Smooth muscle cell (in vitro differentiated cells): ENCODE data around the gene SLC5A10. TPM values are rescaled to one million over a fixed set of nuclear protein-coding genes. Genes with fewer than 3 reads are reported as not detected.
A peak's percentile ranks its signal among the peaks of the same experiment; 100 is the strongest.

Source experiments
- DNase-seq: peaks from one replicate; lab custom pipeline; 2025; ENCODE audit not compliant: unreplicated experiment; lab: John Stamatoyannopoulos, UW
- H2AFZ ChIP-seq: fragments of 200-600 bp; sonication (generic); 2 replicates; pipeline ENCODE4 v1.6.0; 2016; ENCODE audit warnings: antibody characterized with exemption, low read depth, mild to moderate bottlenecking
- H3F3A ChIP-seq: fragments of 200-600 bp; sonication (generic); 2 replicates; pipeline ENCODE4 v1.6.0; 2017; ENCODE audit warnings: antibody characterized with exemption, low read depth
- H3K27ac ChIP-seq: fragments of 200-600 bp; sonication (generic); 2 replicates; pipeline ENCODE4 v1.5.1; 2016; ENCODE audit warnings: low read depth, mild to moderate bottlenecking
- H3K27me3 ChIP-seq: fragments of 200-600 bp; sonication (generic); 2 replicates; pipeline ENCODE4 v1.6.1; 2016; ENCODE audit warnings: low read depth, mild to moderate bottlenecking
- H3K36me3 ChIP-seq: fragments of 200-600 bp; sonication (generic); 2 replicates; pipeline ENCODE4 v1.5.1; 2016; ENCODE audit warnings: low read depth
- H3K4me1 ChIP-seq: fragments of 200-600 bp; sonication (generic); 2 replicates; pipeline ENCODE4 v1.5.1; 2016; ENCODE audit warnings: low read depth
- H3K4me2 ChIP-seq: fragments of 200-600 bp; sonication (generic); 2 replicates; pipeline ENCODE4 v1.6.0; 2016; ENCODE audit warnings: mild to moderate bottlenecking
- H3K4me3 ChIP-seq: fragments of 200-600 bp; sonication (generic); 2 replicates; pipeline ENCODE4 v1.5.1; 2016; ENCODE audit warnings: mild to moderate bottlenecking
- H3K79me2 ChIP-seq: fragments of 200-600 bp; sonication (generic); 2 replicates; pipeline ENCODE4 v1.6.0; 2016; ENCODE audit warnings: low read depth, mild to moderate bottlenecking
- H3K9ac ChIP-seq: fragments of 200-600 bp; sonication (generic); 2 replicates; pipeline ENCODE4 v1.6.0; 2016; ENCODE audit warnings: low read depth
- H3K9me3 ChIP-seq: fragments of 200-600 bp; sonication (generic); replicated peaks from 2 replicates; pipeline ENCODE4 v1.5.1; 2016; ENCODE audit warnings: low read depth
- H4K20me1 ChIP-seq: fragments of 200-600 bp; sonication (generic); 2 replicates; pipeline ENCODE4 v1.6.0; 2016; ENCODE audit warnings: low read depth
- CTCF ChIP-seq: fragments of 200-600 bp; sonication (generic); IDR thresholded peaks from 2 replicates; pipeline ENCODE4 v1.5.1; 2017; ENCODE audit warnings: borderline replicate concordance, mild to moderate bottlenecking, antibody characterized with exemption; ENCODE audit not compliant: insufficient read depth, poor library complexity, severe bottlenecking
- WGBS: methylation state at CpG from one replicate; pipeline ENCODE4 v1.1.7; 2016; ENCODE audit warnings: low lambda C conversion rate; 5-methylcytosine and 5-hydroxymethylcytosine counted together
- polyA plus RNA-seq: library from polyadenylated mRNA; unstranded; fragments of >200 nt; fragmentation: Nextera tagmentation; extraction: Ambion mirVana; gene quantifications from 2 replicates; pipeline ENCODE4 v1.2.1, GENCODE V29; 2016
- total RNA-seq: library from RNA; depleted of rRNA; stranded (reverse); fragments of >200 nt; gene quantifications from 2 replicates; pipeline ENCODE4 v1.2.3, GENCODE V29; 2014

SLC5A10 gene
- total and polyA plus RNA-seq, 2 experiments from 2014 or later: not detected

- Histone ChIP-seq H3F3A (no peaks in the 10 kb centered on the region), H3K36me3 (no peaks in the 10 kb centered on the region), H2AFZ (no peak overlapping the region), H3K4me1 (peaks cover 3% of the 10 kb centered on the region), H3K4me2 (no peak overlapping the region), H4K20me1 (peaks cover under 1% of the 10 kb centered on the region), H3K27me3 (no peaks in the 10 kb centered on the region), H3K9ac (no peak overlapping the region), H3K79me2 (no peaks in the 10 kb centered on the region), H3K27ac (peak overlapping the region; percentile 74), H3K9me3 (no peaks in the 10 kb centered on the region), H3K4me3 (no peak overlapping the region)
- TF ChIP-seq CTCF: no peak
- DNase-seq: no peak
- WGBS: 97% methylated on average over 5 of the region's 6 CpGs
Observed at GRCh38 chr17:18981335-18981641, 29.3 kb downstream of the SLC5A10 start.

DNA sequence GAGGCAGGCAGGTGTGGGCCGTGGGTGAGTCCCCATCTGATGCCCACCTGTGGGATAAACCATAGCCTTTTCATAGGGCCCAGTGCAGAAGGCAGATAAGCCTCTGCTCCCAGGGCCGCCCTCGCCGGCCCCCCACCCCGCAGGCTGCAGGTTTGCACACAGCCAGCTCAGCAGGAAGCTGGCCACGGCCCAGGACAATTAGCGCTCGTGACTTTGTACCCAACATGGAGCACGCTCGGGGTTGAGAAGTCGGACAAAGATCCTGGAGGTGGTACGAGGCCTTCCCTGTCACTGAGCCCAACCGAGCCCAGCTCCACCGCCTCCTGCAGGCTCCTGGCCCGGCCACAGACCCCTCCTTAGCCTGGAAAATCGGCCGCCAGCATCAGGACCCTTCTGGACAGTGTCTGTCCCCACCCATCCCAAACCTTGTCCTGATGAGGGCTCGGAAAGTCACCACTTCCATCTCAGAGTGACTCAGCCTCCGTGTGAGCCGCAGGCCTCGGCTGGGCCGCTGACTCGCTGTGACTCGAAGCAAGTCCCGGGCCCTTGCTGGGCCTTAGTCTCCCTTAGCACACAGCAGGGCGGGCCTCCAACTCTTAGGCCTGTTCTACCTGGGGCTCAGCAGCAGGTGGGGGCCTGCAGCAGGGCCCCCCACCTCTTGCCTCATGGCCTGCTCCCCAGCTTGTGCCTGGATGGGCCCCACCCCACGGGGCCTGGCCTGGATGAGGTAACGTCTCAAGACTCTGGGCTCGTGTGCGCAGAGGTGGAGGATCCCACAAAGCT lies 29.9 kb downstream of the SLC5A10 start:
- H3K4me3 ChIP-seq: no peak overlapping the region
- no peaks in the 10 kb centered on the region for H3K36me3 ChIP-seq
- TF ChIP-seq CTCF: no peak
- DNase-seq: no peak
- H3K27ac ChIP-seq: peak overlapping the region; percentile 74
- no peaks in the 10 kb centered on the region for H3K79me2 ChIP-seq
- H3F3A ChIP-seq: no peaks in the 10 kb centered on the region
- WGBS: 62% methylated on average over 29 of the region's 30 CpGs
- H3K9ac ChIP-seq: peak overlapping the region; percentile 8
- H4K20me1 ChIP-seq: peaks cover 6% of the 10 kb centered on the region
- H3K9me3 ChIP-seq: no peaks in the 10 kb centered on the region
- peak overlapping the region; percentile 2 for H3K4me2 ChIP-seq
- H2AFZ ChIP-seq: no peak overlapping the region
- H3K4me1 ChIP-seq: peaks cover 3% of the 10 kb centered on the region
- H3K27me3 ChIP-seq: no peaks in the 10 kb centered on the region

- H3K4me2 ChIP-seq: no peak overlapping the region
- H3K27ac ChIP-seq: no peak overlapping the region
- TF ChIP-seq CTCF: no peak
- H3K79me2 ChIP-seq: no peaks in the 10 kb centered on the region
- no peak overlapping the region for H2AFZ ChIP-seq
- DNase-seq: no peak
- 95% methylated on average over 21 of the region's 21 CpGs for WGBS
- H3F3A ChIP-seq: no peaks in the 10 kb centered on the region
- peaks cover 28% of the 10 kb centered on the region for H4K20me1 ChIP-seq
- H3K9ac ChIP-seq: no peak overlapping the region
- peaks cover 3% of the 10 kb centered on the region for H3K4me1 ChIP-seq
- no peaks in the 10 kb centered on the region for H3K36me3 ChIP-seq
- no peak overlapping the region for H3K4me3 ChIP-seq
- H3K9me3 ChIP-seq: no peaks in the 10 kb centered on the region
- H3K27me3 ChIP-seq: no peaks in the 10 kb centered on the region
Observed at GRCh38 chr17:18984273-18985114, 32.5 kb downstream of the SLC5A10 start.
